Activated CD8-positive, alpha-beta memory T cell treated with anti-CD3 and anti-CD28 coated beads, Interleukin-2, amount 10 ng/mL, durations not matched to agents 7 days and 5 days (primary cell): ENCODE measurements around the gene ARHGAP33. TPM values are rescaled to one million over a fixed set of nuclear protein-coding genes. Genes with fewer than 3 reads are reported as not detected.
"Not testable (repeated sequence)": the region's sequence is repeated elsewhere in the genome, so short reads cannot be mapped to it uniquely, and the experiment has no call there.

Experiments
- ATAC-seq: fragments of 150-1000 bp; cut with Tn5 transposase; one replicate; pipeline ENCODE4 v1.10.0; 2021; ENCODE audit warnings: moderate library complexity
- CTCF ChIA-PET: fragments of 350-600 bp; sonication (Branson Sonifier 250); formaldehyde crosslinking; loops from one replicate; lab custom pipeline; 2021; ENCODE audit warnings: antibody characterized with exemption; lab: Charles Lee
- DNase-seq: peaks from one replicate; pipeline ENCODE4 v3.0.0-alpha.2; 2020
- H3K27ac Mint-ChIP-seq: one replicate; pipeline ENCODE4 v1.8.0; 2021; ENCODE audit warnings: mild to moderate bottlenecking, mixed read lengths
- H3K27me3 Mint-ChIP-seq: one replicate; pipeline ENCODE4 v1.8.0; 2021; ENCODE audit warnings: mixed read lengths
- H3K36me3 Mint-ChIP-seq: one replicate; pipeline ENCODE4 v1.8.0; 2021; ENCODE audit warnings: mild to moderate bottlenecking, mixed read lengths
- H3K4me1 Mint-ChIP-seq: one replicate; pipeline ENCODE4 v1.8.0; 2021; ENCODE audit warnings: mixed read lengths
- H3K4me3 Mint-ChIP-seq: one replicate; pipeline ENCODE4 v1.8.0; 2021; ENCODE audit warnings: mild to moderate bottlenecking, moderate library complexity, mixed read lengths
- H3K9me3 Mint-ChIP-seq: one replicate; pipeline ENCODE4 v1.8.0; 2022; ENCODE audit warnings: low read depth, mixed read lengths
- total RNA-seq, 2 experiments: library from RNA; stranded (reverse); gene quantifications; one replicate each; pipeline ENCODE4 v1.2.3, GENCODE V29; 2021

Gene ARHGAP33
- total RNA-seq, 2 experiments from 2014 or later = 40.0 to 101 TPM

GRCh38 chr19:35790981-35791813 is 15.8 kb downstream of the ARHGAP33 start:
- H3K4me3 Mint-ChIP-seq = no peak overlapping the region
- ATAC-seq (peak; percentile 56), DNase-seq (no peak)
- H3K27me3 Mint-ChIP-seq = peaks cover 12% of the 10 kb centered on the region
- no peaks in the 10 kb centered on the region for H3K4me1 Mint-ChIP-seq
- CTCF ChIA-PET = no interaction called here
- H3K36me3 Mint-ChIP-seq = no peaks in the 10 kb centered on the region
- no peak overlapping the region for H3K27ac Mint-ChIP-seq
- H3K9me3 Mint-ChIP-seq = no peaks in the 10 kb centered on the region

GRCh38 chr19:35791814-35792279 is 16.5 kb downstream of the ARHGAP33 start:
- no peaks in the 10 kb centered on the region for H3K36me3 Mint-ChIP-seq
- ATAC-seq (no peak), DNase-seq (no peak)
- CTCF ChIA-PET = no interaction called here
- no peak overlapping the region for H3K27ac Mint-ChIP-seq
- H3K4me3 Mint-ChIP-seq = no peak overlapping the region
- H3K9me3 Mint-ChIP-seq = no peaks in the 10 kb centered on the region
- peaks cover 18% of the 10 kb centered on the region for H3K27me3 Mint-ChIP-seq
- H3K4me1 Mint-ChIP-seq = no peaks in the 10 kb centered on the region

- CTCF ChIA-PET = no interaction called here
These were observed 16.9 kb downstream of the ARHGAP33 start for GRCh38 chr19:35792312-35792711.

GRCh38 chr19:35792888-35793287 is 17.5 kb downstream of the ARHGAP33 start:
- CTCF ChIA-PET = no interaction called here
- H3K27ac Mint-ChIP-seq = no peak overlapping the region
- H3K9me3 Mint-ChIP-seq = no peaks in the 10 kb centered on the region
- DNase-seq (no peak), ATAC-seq (no peak)
- H3K4me3 Mint-ChIP-seq = no peak overlapping the region
- H3K27me3 Mint-ChIP-seq = peaks cover 28% of the 10 kb centered on the region
- H3K36me3 Mint-ChIP-seq = no peaks in the 10 kb centered on the region
- H3K4me1 Mint-ChIP-seq = no peaks in the 10 kb centered on the region

More at GRCh38 chr19:35792312-35792711, 16.9 kb downstream of the ARHGAP33 start:
- Mint-ChIP-seq H3K27me3 (peaks cover 23% of the 10 kb centered on the region), H3K9me3 (no peaks in the 10 kb centered on the region), H3K27ac (no peak overlapping the region), H3K4me1 (no peaks in the 10 kb centered on the region), H3K4me3 (no peak overlapping the region), H3K36me3 (no peaks in the 10 kb centered on the region)
- ATAC-seq (no peak), DNase-seq (no peak)

GRCh38 chr19:35793381-35794165 is 18.2 kb downstream of the ARHGAP33 start:
- ATAC-seq (no peak), DNase-seq (no peak)
- Mint-ChIP-seq H3K36me3 (no peaks in the 10 kb centered on the region), H3K27ac (no peak overlapping the region), H3K27me3 (peaks cover 33% of the 10 kb centered on the region), H3K9me3 (no peaks in the 10 kb centered on the region), H3K4me3 (no peak overlapping the region), H3K4me1 (no peaks in the 10 kb centered on the region)
- CTCF ChIA-PET = interaction anchor here (0.9 kb wide), 1 partner anchor 99 kb away, joined by 3 read pairs; no protein-coding TSS in a partner anchor

GRCh38 chr19:35795564-35795963 is 20.2 kb downstream of the ARHGAP33 start:
- CTCF ChIA-PET, ATAC-seq, H3K36me3 Mint-ChIP-seq, H3K4me1 Mint-ChIP-seq, H3K4me3 Mint-ChIP-seq, DNase-seq, H3K9me3 Mint-ChIP-seq, H3K27ac Mint-ChIP-seq: not testable (repeated sequence)
- H3K27me3 Mint-ChIP-seq = peaks cover 33% of the 10 kb centered on the region

GRCh38 chr19:35796645-35797542 is 21.5 kb downstream of the ARHGAP33 start:
- CTCF ChIA-PET = no interaction called here

GRCh38 chr19:35797663-35798062 is 22.3 kb downstream of the ARHGAP33 start:
- no peak overlapping the region for H3K27ac Mint-ChIP-seq
- DNase-seq = no peak
- peaks cover 33% of the 10 kb centered on the region for H3K27me3 Mint-ChIP-seq
- H3K4me3 Mint-ChIP-seq = no peak overlapping the region
- ATAC-seq = peak; percentile 49
- CTCF ChIA-PET = no interaction called here
- H3K9me3 Mint-ChIP-seq = no peaks in the 10 kb centered on the region
- H3K4me1 Mint-ChIP-seq = no peaks in the 10 kb centered on the region
- no peaks in the 10 kb centered on the region for H3K36me3 Mint-ChIP-seq

More at GRCh38 chr19:35796645-35797542, 21.5 kb downstream of the ARHGAP33 start:
- no peak overlapping the region for H3K4me3 Mint-ChIP-seq
- no peak overlapping the region for H3K27ac Mint-ChIP-seq
- peaks cover 33% of the 10 kb centered on the region for H3K27me3 Mint-ChIP-seq
- DNase-seq (no peak), ATAC-seq (no peak)
- H3K9me3 Mint-ChIP-seq = no peaks in the 10 kb centered on the region
- no peaks in the 10 kb centered on the region for H3K36me3 Mint-ChIP-seq
- no peaks in the 10 kb centered on the region for H3K4me1 Mint-ChIP-seq

- Mint-ChIP-seq H3K4me3 (no peak overlapping the region), H3K27me3 (peaks cover 15% of the 10 kb centered on the region), H3K4me1 (peaks cover 9% of the 10 kb centered on the region), H3K9me3 (no peaks in the 10 kb centered on the region), H3K27ac (no peak overlapping the region), H3K36me3 (no peaks in the 10 kb centered on the region)
- DNase-seq (no peak), ATAC-seq (no peak)
- CTCF ChIA-PET = no interaction called here
These were observed 26.5 kb downstream of the ARHGAP33 start for GRCh38 chr19:35801828-35802227.

- Mint-ChIP-seq H3K4me3 (no peak overlapping the region), H3K27ac (no peak overlapping the region), H3K36me3 (no peaks in the 10 kb centered on the region), H3K27me3 (peaks cover 5% of the 10 kb centered on the region), H3K4me1 (peaks cover 9% of the 10 kb centered on the region), H3K9me3 (no peaks in the 10 kb centered on the region)
- no peak for ATAC-seq
- no peak for DNase-seq
- CTCF ChIA-PET = no interaction called here
These were observed 30.2 kb downstream of the ARHGAP33 start for GRCh38 chr19:35805526-35806102.

- no peaks in the 10 kb centered on the region for H3K36me3 Mint-ChIP-seq
- no peak overlapping the region for H3K27ac Mint-ChIP-seq
- no peak for DNase-seq
- no peaks in the 10 kb centered on the region for H3K9me3 Mint-ChIP-seq
- peaks cover 9% of the 10 kb centered on the region for H3K4me1 Mint-ChIP-seq
- H3K4me3 Mint-ChIP-seq = no peak overlapping the region
- peaks cover 8% of the 10 kb centered on the region for H3K27me3 Mint-ChIP-seq
- CTCF ChIA-PET = no interaction called here
- ATAC-seq = no peak
These were observed 31.2 kb downstream of the ARHGAP33 start for GRCh38 chr19:35806597-35806996.

- H3K4me3 Mint-ChIP-seq = no peak overlapping the region
- ATAC-seq (no peak), DNase-seq (no peak)
- H3K4me1 Mint-ChIP-seq = peaks cover 9% of the 10 kb centered on the region
- CTCF ChIA-PET = no interaction called here
- H3K27ac Mint-ChIP-seq = no peak overlapping the region
- peaks cover 8% of the 10 kb centered on the region for H3K27me3 Mint-ChIP-seq
- H3K36me3 Mint-ChIP-seq = no peaks in the 10 kb centered on the region
- H3K9me3 Mint-ChIP-seq = no peaks in the 10 kb centered on the region
These were observed 32.3 kb downstream of the ARHGAP33 start for GRCh38 chr19:35807633-35808032.
